Mesendoderm (in vitro differentiated cells): ENCODE data around the gene TNK2.

Experiments used
- DNase-seq: peaks from one replicate; pipeline ENCODE4 v3.0.0; 2013
- H2AK5ac ChIP-seq: 2 replicates; pipeline ENCODE4 v1.6.1; 2013; ENCODE audit warnings: low read length, inconsistent platforms
- H2BK120ac ChIP-seq: 2 replicates; pipeline ENCODE4 v1.6.1; 2013; ENCODE audit warnings: low read depth, mild to moderate bottlenecking, low read length, moderate library complexity, mixed read lengths
- H2BK15ac ChIP-seq: replicated peaks from 2 replicates; pipeline ENCODE4 v1.6.1; 2013; ENCODE audit warnings: low read depth, mild to moderate bottlenecking, moderate library complexity
- H2BK5ac ChIP-seq: 2 replicates; pipeline ENCODE4 v1.6.1; 2013; ENCODE audit warnings: low read length, inconsistent platforms
- H3K18ac ChIP-seq: 2 replicates; pipeline ENCODE4 v1.6.1; 2013; ENCODE audit warnings: mild to moderate bottlenecking, low read length, mixed read lengths
- H3K23ac ChIP-seq: one replicate; pipeline ENCODE4 v1.6.1; 2013; ENCODE audit warnings: low read length
- H3K27ac ChIP-seq: 2 replicates; pipeline ENCODE4 v1.5.1; 2013; ENCODE audit warnings: low read depth, mild to moderate bottlenecking, inconsistent platforms, low read length, moderate library complexity
- H3K27me3 ChIP-seq: 2 replicates; pipeline ENCODE4 v1.6.1; 2013; ENCODE audit warnings: low read length, control low read depth, mild to moderate bottlenecking, inconsistent platforms; ENCODE audit not compliant: insufficient read depth, poor library complexity
- H3K36me3 ChIP-seq: 2 replicates; pipeline ENCODE4 v1.6.1; 2013; ENCODE audit warnings: low read length, inconsistent platforms; ENCODE audit not compliant: control insufficient read depth, insufficient read depth
- H3K4ac ChIP-seq: one replicate; pipeline ENCODE4 v1.6.1; 2013; ENCODE audit warnings: low read depth, mild to moderate bottlenecking, low read length, moderate library complexity
- H3K4me1 ChIP-seq: 2 replicates; pipeline ENCODE4 v1.6.1; 2013; ENCODE audit warnings: low read depth, low read length, inconsistent platforms; ENCODE audit not compliant: control insufficient read depth
- H3K4me2 ChIP-seq: 2 replicates; pipeline ENCODE4 v1.6.1; 2013; ENCODE audit warnings: low read length
- H3K4me3 ChIP-seq: 2 replicates; pipeline ENCODE4 v1.5.1; 2013; ENCODE audit warnings: mild to moderate bottlenecking, low read length
- H3K56ac ChIP-seq: one replicate; pipeline ENCODE4 v1.6.1; 2013; ENCODE audit warnings: low read length
- H3K79me1 ChIP-seq: 2 replicates; pipeline ENCODE4 v1.6.1; 2013; ENCODE audit warnings: low read length, inconsistent platforms
- H3K79me2 ChIP-seq: 2 replicates; pipeline ENCODE4 v1.6.1; 2013; ENCODE audit warnings: mild to moderate bottlenecking, low read length; ENCODE audit not compliant: control insufficient read depth, insufficient read depth
- H3K9ac ChIP-seq: 2 replicates; pipeline ENCODE4 v1.6.1; 2013; ENCODE audit warnings: low read length, inconsistent platforms
- H4K5ac ChIP-seq: one replicate; pipeline ENCODE4 v1.6.1; 2013; ENCODE audit warnings: low read length
- H4K8ac ChIP-seq: one replicate; pipeline ENCODE4 v1.6.1; 2013; ENCODE audit warnings: low read depth, mild to moderate bottlenecking, control low read depth, low read length, moderate library complexity
- WGBS: extraction: QIAGEN DNeasy Blood & Tissue Kit; methylation state at CpG from one replicate; pipeline ENCODE4 v1.1.7; 2013; ENCODE audit warnings: low lambda C conversion rate, missing lambda C conversion rate; ENCODE audit not compliant: insufficient coverage; ENCODE audit errors: extremely low coverage; 5-methylcytosine and 5-hydroxymethylcytosine counted together

Gene TNK2

GRCh38 chr3:195853996-195854395, 54.4 kb downstream of the TNK2 start:
- Histone ChIP-seq H4K8ac (no peak overlapping the region), H4K5ac (no peak overlapping the region), H3K4me3 (no peak overlapping the region), H3K79me2 (no peaks in the 10 kb centered on the region), H3K4ac (no peak overlapping the region), H3K9ac (no peak overlapping the region), H3K4me1 (no peaks in the 10 kb centered on the region), H3K27me3 (no peaks in the 10 kb centered on the region), H3K23ac (no peak overlapping the region), H3K56ac (no peak overlapping the region), H2BK15ac (no peak overlapping the region), H3K36me3 (no peaks in the 10 kb centered on the region), H3K79me1 (no peaks in the 10 kb centered on the region), H2BK5ac (no peak overlapping the region), H2AK5ac (no peak overlapping the region), H3K27ac (no peak overlapping the region), H3K18ac (no peak overlapping the region), H2BK120ac (no peak overlapping the region), H3K4me2 (no peak overlapping the region)
- DNase-seq: peak; percentile 52
- no CpG with 5 or more reads among the region's 14 CpGs for WGBS

- Histone ChIP-seq H3K36me3 (no peaks in the 10 kb centered on the region), H3K56ac (no peak overlapping the region), H3K27me3 (no peaks in the 10 kb centered on the region), H3K4ac (peak overlapping the region; percentile 49), H3K27ac (no peak overlapping the region), H3K9ac (no peak overlapping the region), H3K18ac (no peak overlapping the region), H3K23ac (no peak overlapping the region), H2BK120ac (no peak overlapping the region), H3K4me3 (no peak overlapping the region), H3K79me1 (no peaks in the 10 kb centered on the region), H2BK15ac (no peak overlapping the region), H4K8ac (no peak overlapping the region), H3K4me2 (no peak overlapping the region), H2AK5ac (no peak overlapping the region), H4K5ac (no peak overlapping the region), H2BK5ac (no peak overlapping the region), H3K79me2 (no peaks in the 10 kb centered on the region), H3K4me1 (no peaks in the 10 kb centered on the region)
- WGBS: no CpG with 5 or more reads among the region's 20 CpGs
- no peak for DNase-seq
These were observed 55.3 kb downstream of the TNK2 start for GRCh38 chr3:195853036-195853435.

- H3K79me2 ChIP-seq: no peaks in the 10 kb centered on the region
- H3K4me2 ChIP-seq: no peak overlapping the region
- no peak overlapping the region for H3K18ac ChIP-seq
- no peak overlapping the region for H2BK120ac ChIP-seq
- no peaks in the 10 kb centered on the region for H3K79me1 ChIP-seq
- H3K27me3 ChIP-seq: no peaks in the 10 kb centered on the region
- no peaks in the 10 kb centered on the region for H3K4me1 ChIP-seq
- no CpG with 5 or more reads among the region's 31 CpGs for WGBS
- H3K36me3 ChIP-seq: no peaks in the 10 kb centered on the region
- no peak overlapping the region for H4K8ac ChIP-seq
- no peak overlapping the region for H3K4me3 ChIP-seq
- H3K9ac ChIP-seq: no peak overlapping the region
- H4K5ac ChIP-seq: no peak overlapping the region
- no peak overlapping the region for H3K27ac ChIP-seq
- H2AK5ac ChIP-seq: no peak overlapping the region
- H3K4ac ChIP-seq: no peak overlapping the region
- DNase-seq: peak; percentile 92
- H3K56ac ChIP-seq: no peak overlapping the region
- H2BK15ac ChIP-seq: no peak overlapping the region
- H3K23ac ChIP-seq: no peak overlapping the region
- H2BK5ac ChIP-seq: no peak overlapping the region
These were observed 57.4 kb downstream of the TNK2 start for GRCh38 chr3:195850857-195851543.

GRCh38 chr3:195849322-195850074, 58.9 kb downstream of the TNK2 start:
- Histone ChIP-seq H3K9ac (no peak overlapping the region), H3K36me3 (no peaks in the 10 kb centered on the region), H2BK120ac (no peak overlapping the region), H2BK5ac (no peak overlapping the region), H3K4me2 (no peak overlapping the region), H3K23ac (no peak overlapping the region), H3K79me2 (no peaks in the 10 kb centered on the region), H4K5ac (no peak overlapping the region), H2BK15ac (no peak overlapping the region), H3K4me3 (no peak overlapping the region), H3K79me1 (no peaks in the 10 kb centered on the region), H2AK5ac (no peak overlapping the region), H3K4me1 (no peaks in the 10 kb centered on the region), H3K4ac (no peak overlapping the region), H3K18ac (no peak overlapping the region), H3K27ac (no peak overlapping the region), H3K56ac (no peak overlapping the region), H3K27me3 (no peaks in the 10 kb centered on the region), H4K8ac (no peak overlapping the region)
- DNase-seq: no peak
- WGBS: no CpG with 5 or more reads among the region's 53 CpGs

- no peaks in the 10 kb centered on the region for H3K79me2 ChIP-seq
- no CpG with 5 or more reads among the region's 24 CpGs for WGBS
- DNase-seq: no peak
- no peaks in the 10 kb centered on the region for H3K79me1 ChIP-seq
- no peak overlapping the region for H3K4ac ChIP-seq
- H3K4me3 ChIP-seq: no peak overlapping the region
- no peaks in the 10 kb centered on the region for H3K36me3 ChIP-seq
- H2BK15ac ChIP-seq: no peak overlapping the region
- no peak overlapping the region for H3K27ac ChIP-seq
- H3K9ac ChIP-seq: no peak overlapping the region
- no peak overlapping the region for H2AK5ac ChIP-seq
- no peak overlapping the region for H2BK5ac ChIP-seq
- H2BK120ac ChIP-seq: no peak overlapping the region
- H4K8ac ChIP-seq: no peak overlapping the region
- no peaks in the 10 kb centered on the region for H3K4me1 ChIP-seq
- H3K4me2 ChIP-seq: no peak overlapping the region
- H3K56ac ChIP-seq: no peak overlapping the region
- no peak overlapping the region for H3K23ac ChIP-seq
- H3K27me3 ChIP-seq: no peaks in the 10 kb centered on the region
- no peak overlapping the region for H4K5ac ChIP-seq
- H3K18ac ChIP-seq: no peak overlapping the region
These were observed 61.0 kb downstream of the TNK2 start for GRCh38 chr3:195847055-195847950.
